BJ (cell line): ENCODE data around the gene PAX9. TPM values are rescaled to one million over a fixed set of nuclear protein-coding genes. Genes with fewer than 3 reads are reported as not detected.

Source experiments
- CTCF ChIA-PET: fragments of 350-600 bp; formaldehyde crosslinking; extraction: SDS; loops from one replicate; lab custom pipeline; 2021; ENCODE audit warnings: antibody characterized with exemption, inconsistent platforms; lab: Yijun Ruan, JAX
- POLR2A ChIA-PET: fragments of 300-600 bp; sonication (Branson Sonifier 250); formaldehyde crosslinking; extraction: SDS; loops from one replicate; lab custom pipeline; 2021; ENCODE audit warnings: antibody characterized with exemption; lab: Charles Lee
- DNase-seq: peaks from one replicate; pipeline ENCODE4 v3.0.0-alpha.2; 2011; ENCODE audit warnings: low read depth
- H3K27me3 ChIP-seq: 2 replicates; pipeline ENCODE4 v1.6.0; 2011; ENCODE audit warnings: low read length; ENCODE audit not compliant: control insufficient read depth, insufficient read depth
- H3K36me3 ChIP-seq: 2 replicates; pipeline ENCODE4 v1.5.1; 2011; ENCODE audit warnings: low read length; ENCODE audit not compliant: control insufficient read depth, insufficient read depth
- H3K4me3 ChIP-seq: 2 replicates; pipeline ENCODE4 v1.5.1; 2011; ENCODE audit warnings: low read depth, mild to moderate bottlenecking, control low read depth, low read length
- polyA plus RNA-seq: library from polyadenylated mRNA; depleted of rRNA; stranded (reverse); fragments of >200 nt; gene quantifications from 2 replicates; pipeline ENCODE4 v1.2.3, GENCODE V29; 2011
- TF ChIP-seq, protein P1 (sequence below): IDR thresholded peaks from 2 replicates; pipeline ENCODE4 v1.5.1; 2011; ENCODE audit warnings: low read depth, mild to moderate bottlenecking, control low read depth, inconsistent platforms, low read length, moderate library complexity; ENCODE audit not compliant: insufficient read depth

PAX9 gene
- polyA plus RNA-seq, 1 experiment = not detected

DNA sequence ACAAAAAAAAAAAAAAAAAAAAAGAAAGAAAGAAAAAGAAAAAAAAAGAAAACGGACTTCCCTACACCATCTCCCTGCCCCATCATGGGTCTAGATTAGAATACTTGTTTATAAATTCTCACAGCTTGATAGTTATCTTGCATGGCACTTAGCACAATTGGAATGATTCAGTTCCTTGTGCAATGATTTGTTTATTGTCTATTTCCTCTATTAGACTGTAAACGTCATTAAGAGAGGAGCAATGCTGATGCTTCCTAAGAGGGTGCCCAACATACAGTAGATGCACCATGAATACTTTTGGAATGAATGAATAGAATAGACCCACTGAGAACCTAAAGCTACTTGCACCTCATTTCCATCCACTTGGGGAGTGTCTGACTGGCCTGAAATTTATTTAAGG is 40.8 kb downstream of the PAX9 start:
- TF ChIP-seq, protein P1, sequence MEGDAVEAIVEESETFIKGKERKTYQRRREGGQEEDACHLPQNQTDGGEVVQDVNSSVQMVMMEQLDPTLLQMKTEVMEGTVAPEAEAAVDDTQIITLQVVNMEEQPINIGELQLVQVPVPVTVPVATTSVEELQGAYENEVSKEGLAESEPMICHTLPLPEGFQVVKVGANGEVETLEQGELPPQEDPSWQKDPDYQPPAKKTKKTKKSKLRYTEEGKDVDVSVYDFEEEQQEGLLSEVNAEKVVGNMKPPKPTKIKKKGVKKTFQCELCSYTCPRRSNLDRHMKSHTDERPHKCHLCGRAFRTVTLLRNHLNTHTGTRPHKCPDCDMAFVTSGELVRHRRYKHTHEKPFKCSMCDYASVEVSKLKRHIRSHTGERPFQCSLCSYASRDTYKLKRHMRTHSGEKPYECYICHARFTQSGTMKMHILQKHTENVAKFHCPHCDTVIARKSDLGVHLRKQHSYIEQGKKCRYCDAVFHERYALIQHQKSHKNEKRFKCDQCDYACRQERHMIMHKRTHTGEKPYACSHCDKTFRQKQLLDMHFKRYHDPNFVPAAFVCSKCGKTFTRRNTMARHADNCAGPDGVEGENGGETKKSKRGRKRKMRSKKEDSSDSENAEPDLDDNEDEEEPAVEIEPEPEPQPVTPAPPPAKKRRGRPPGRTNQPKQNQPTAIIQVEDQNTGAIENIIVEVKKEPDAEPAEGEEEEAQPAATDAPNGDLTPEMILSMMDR = no peak
- no peak for DNase-seq
- H3K36me3 ChIP-seq = no peaks in the 10 kb centered on the region
- CTCF ChIA-PET = no interaction called here
- H3K27me3 ChIP-seq = no peaks in the 10 kb centered on the region
- H3K4me3 ChIP-seq = no peak overlapping the region
- POLR2A ChIA-PET = no interaction called here

GRCh38 chr14:36707570-36707969 is 45.9 kb downstream of the PAX9 start:
- DNase-seq = no peak
- POLR2A ChIA-PET = no interaction called here
- H3K4me3 ChIP-seq = no peak overlapping the region
- CTCF ChIA-PET = no interaction called here
- H3K36me3 ChIP-seq = no peaks in the 10 kb centered on the region
- H3K27me3 ChIP-seq = no peaks in the 10 kb centered on the region
- TF ChIP-seq, protein P1 = no peak

DNA sequence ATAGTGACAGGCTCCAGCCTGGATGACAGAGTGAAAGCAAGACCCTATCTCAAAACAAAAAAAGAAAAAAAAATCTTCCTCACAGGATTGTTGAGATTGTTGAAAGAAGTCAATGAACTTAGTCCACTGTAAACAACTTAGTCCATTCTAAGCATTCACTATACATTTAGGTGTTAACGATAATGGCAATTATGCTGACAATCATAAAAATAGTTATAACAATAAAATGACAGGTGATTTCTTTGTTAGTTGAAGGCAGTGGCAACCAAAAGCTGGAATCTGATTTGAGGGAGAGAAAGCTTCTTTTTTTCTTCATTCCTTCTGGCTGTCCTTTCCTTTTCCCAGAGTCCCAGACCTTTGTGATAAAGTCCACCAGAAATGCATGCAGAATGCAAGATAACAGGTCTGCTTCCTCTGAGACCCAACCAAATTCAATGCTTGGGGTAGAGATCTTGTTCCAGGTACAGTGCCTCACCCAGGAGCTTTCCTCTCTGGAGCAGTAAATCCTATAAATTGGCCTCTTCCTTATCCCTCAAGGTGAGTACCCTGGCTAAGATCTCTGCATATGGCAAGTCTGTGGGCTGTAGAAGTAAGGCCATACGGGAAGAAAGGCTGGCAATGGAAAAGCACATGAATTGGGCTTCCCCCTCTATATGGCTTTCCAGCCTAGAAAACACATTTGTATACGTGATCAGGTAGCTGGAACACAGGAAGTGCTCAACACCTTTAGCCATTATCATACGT is 52.5 kb downstream of the PAX9 start:
- no peak overlapping the region for H3K4me3 ChIP-seq
- CTCF ChIA-PET = no interaction called here
- no peak for DNase-seq
- H3K36me3 ChIP-seq = no peaks in the 10 kb centered on the region
- no peaks in the 10 kb centered on the region for H3K27me3 ChIP-seq
- POLR2A ChIA-PET = no interaction called here
- TF ChIP-seq, protein P1 = no peak

DNA sequence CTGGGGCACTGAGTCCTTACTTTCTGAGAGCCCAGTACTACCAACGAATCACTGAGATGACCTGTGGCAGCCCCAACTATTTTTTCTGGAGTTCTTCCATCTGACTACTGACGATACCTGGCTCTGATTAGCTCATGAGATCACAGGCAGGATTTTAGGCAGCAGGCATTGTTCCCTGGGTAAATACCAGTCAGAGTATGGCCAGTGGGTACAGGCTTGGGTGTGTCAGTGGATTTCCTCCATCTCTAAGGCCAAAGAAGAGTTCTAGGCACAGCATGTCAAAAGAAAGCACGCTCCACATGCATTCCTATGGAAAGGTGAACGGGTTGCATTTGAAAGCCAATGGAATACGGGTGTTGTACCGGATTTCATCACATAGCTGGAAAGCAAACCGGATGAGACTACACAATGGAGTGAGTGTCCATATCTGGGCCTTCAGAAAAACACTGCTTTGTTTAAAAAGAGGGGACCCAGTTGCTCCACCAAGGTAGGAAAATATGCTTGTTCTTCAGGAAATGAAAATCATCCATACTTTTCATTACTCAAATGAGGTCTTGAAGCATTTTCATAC is 55.0 kb downstream of the PAX9 start:
- H3K4me3 ChIP-seq = no peak overlapping the region
- no peaks in the 10 kb centered on the region for H3K27me3 ChIP-seq
- no peak for DNase-seq
- ChIA-PET POLR2A (no interaction called here), CTCF (no interaction called here)
- TF ChIP-seq, protein P1 = no peak
- H3K36me3 ChIP-seq = no peaks in the 10 kb centered on the region

DNA sequence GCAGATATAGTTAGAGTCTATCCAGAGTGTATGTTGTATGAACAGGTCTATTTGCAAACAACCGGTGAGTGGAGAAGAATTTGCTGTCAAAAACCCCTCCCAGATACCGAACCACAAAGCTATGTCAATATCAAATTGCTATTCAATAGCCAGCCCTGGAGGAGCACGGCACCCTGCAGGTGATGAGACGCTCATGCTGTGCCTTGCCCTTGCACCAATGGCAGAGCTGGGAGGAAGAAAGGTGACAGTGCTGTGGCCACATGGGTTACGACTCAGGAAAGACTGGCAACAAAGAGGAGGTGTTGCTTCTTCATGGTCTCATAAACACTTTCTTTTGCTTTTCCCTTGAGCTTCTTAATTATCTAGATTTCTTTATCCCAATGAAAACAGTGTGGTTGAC is 55.7 kb downstream of the PAX9 start:
- TF ChIP-seq, protein P1 = no peak
- CTCF ChIA-PET = no interaction called here

More for the DNA sequence above, 55.7 kb downstream of the PAX9 start:
- Histone ChIP-seq H3K27me3 (no peaks in the 10 kb centered on the region), H3K4me3 (no peak overlapping the region), H3K36me3 (no peaks in the 10 kb centered on the region)
- POLR2A ChIA-PET = no interaction called here
- no peak for DNase-seq
